Measurements from ENCODE around the gene CAPRIN2. TPM values are rescaled to one million over a fixed set of nuclear protein-coding genes. Genes with fewer than 3 reads are reported as not detected.
A peak's percentile ranks its signal among the peaks of the same experiment; 100 is the strongest.

CAPRIN2 gene
- total RNA-seq = 32.9 and 42.7 TPM in 2 replicates

DNA sequence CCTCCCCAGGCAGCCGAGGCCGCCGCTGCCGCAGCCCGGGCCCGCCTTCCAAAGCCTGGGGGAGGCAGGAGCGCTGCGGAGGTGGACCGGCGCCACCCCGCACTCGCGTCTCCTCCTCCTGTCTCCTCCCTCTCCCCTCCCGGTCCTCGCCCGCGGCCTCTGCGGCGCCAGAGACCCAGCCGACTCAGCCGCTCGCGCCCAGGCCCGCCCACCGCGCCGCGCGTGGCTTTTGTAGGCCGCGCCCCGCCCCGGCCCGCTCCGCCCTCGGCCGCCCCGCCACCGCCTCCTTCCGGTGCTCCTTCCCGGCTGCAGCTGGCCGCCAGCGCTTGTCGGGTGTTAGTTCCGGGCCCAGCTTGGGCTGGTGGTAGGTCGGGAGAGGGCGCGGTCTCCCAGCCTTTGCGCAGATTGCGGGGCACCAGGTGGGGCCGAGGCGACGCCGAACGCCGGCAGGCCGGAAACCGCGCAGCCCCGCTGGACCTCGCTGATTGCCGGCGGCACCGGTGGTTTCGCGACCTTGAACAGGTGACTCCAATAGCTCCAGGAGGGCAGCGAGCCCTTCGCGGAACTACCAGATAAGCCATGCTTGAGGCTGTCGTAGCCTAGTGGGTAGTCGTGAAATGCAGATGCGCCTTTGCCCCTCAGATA lies at the start of gene CAPRIN2:
CAPRIN2 (minus strand) TSS at position 202 of the 645 bp plus-strand sequence. CDS start 1,431 bp downstream, outside the sequence.
- Histone ChIP-seq H3K4me3 (ENCODE audit: insufficient read depth, low read length) (peak within 1 kb of the TSS; percentile 89), H3K79me2 (ENCODE audit: insufficient read depth, low read length) (peaks cover 44% of the 10 kb centered on the region), H3K27me3 (ENCODE audit: insufficient read depth, low read length) (no peaks in the 10 kb centered on the region), H4K20me1 (ENCODE audit: insufficient read depth, low read length) (peaks cover 14% of the 10 kb centered on the region), H3K36me3 (ENCODE audit: insufficient read depth, low read length) (peaks cover 6% of the 10 kb centered on the region), H3K4me2 (ENCODE audit: insufficient read depth, low read length) (peak within 1 kb of the TSS; percentile 99), H2AFZ (ENCODE audit: low read length) (peak within 1 kb of the TSS; percentile 98), H3K4me1 (ENCODE audit: insufficient read depth, low read length) (peaks cover 23% of the 10 kb centered on the region), H3K27ac (ENCODE audit: low read depth, low read length) (peak within 1 kb of the TSS; percentile 69), H3K9me3 (ENCODE audit: low read depth, low read length) (no peaks in the 10 kb centered on the region)
- TF ChIP-seq, protein P1, sequence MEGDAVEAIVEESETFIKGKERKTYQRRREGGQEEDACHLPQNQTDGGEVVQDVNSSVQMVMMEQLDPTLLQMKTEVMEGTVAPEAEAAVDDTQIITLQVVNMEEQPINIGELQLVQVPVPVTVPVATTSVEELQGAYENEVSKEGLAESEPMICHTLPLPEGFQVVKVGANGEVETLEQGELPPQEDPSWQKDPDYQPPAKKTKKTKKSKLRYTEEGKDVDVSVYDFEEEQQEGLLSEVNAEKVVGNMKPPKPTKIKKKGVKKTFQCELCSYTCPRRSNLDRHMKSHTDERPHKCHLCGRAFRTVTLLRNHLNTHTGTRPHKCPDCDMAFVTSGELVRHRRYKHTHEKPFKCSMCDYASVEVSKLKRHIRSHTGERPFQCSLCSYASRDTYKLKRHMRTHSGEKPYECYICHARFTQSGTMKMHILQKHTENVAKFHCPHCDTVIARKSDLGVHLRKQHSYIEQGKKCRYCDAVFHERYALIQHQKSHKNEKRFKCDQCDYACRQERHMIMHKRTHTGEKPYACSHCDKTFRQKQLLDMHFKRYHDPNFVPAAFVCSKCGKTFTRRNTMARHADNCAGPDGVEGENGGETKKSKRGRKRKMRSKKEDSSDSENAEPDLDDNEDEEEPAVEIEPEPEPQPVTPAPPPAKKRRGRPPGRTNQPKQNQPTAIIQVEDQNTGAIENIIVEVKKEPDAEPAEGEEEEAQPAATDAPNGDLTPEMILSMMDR (IDR thresholded peaks at IDR 0.05; ENCODE audit: extremely low read depth, low read depth, low read length) = no peak
- DNase-seq (ENCODE audit: insufficient read length, low spot score, missing footprints) = peak; percentile 98

DNA sequence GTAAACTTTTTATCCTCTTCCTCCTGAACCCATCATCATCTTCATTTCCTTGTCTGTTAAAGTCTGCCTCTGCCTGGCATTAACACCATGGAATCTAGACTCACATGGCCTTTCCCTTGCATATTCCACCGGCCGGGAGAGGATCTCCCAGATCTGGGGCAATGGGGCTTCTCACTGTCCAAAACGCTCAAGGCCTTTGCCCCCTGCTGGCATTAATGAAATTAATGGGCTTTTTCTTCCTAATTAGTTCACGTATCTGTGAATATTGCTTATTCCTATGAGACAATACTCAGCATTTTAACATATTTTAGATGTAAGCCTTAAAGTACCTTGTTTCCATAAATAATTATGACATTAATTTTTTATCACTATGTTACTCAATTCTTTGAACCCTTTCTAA lies 42.9 kb upstream of the CAPRIN2 start:
- Histone ChIP-seq H3K4me2 (ENCODE audit: insufficient read depth, low read length) (no peak overlapping the region), H3K9me3 (ENCODE audit: low read depth, low read length) (no peaks in the 10 kb centered on the region), H3K79me2 (ENCODE audit: insufficient read depth, low read length) (peaks cover 2% of the 10 kb centered on the region), H2AFZ (ENCODE audit: low read length) (no peak overlapping the region), H3K27me3 (ENCODE audit: insufficient read depth, low read length) (no peaks in the 10 kb centered on the region), H3K4me1 (ENCODE audit: insufficient read depth, low read length) (peaks cover 22% of the 10 kb centered on the region), H4K20me1 (ENCODE audit: insufficient read depth, low read length) (no peaks in the 10 kb centered on the region), H3K36me3 (ENCODE audit: insufficient read depth, low read length) (peaks cover 17% of the 10 kb centered on the region), H3K27ac (ENCODE audit: low read depth, low read length) (no peak overlapping the region), H3K4me3 (ENCODE audit: insufficient read depth, low read length) (no peak overlapping the region)
- TF ChIP-seq, protein P1 (IDR thresholded peaks at IDR 0.05; ENCODE audit: extremely low read depth, low read depth, low read length) = no peak
- no peak for DNase-seq (ENCODE audit: insufficient read length, low spot score, missing footprints)

- H3K4me3 ChIP-seq (ENCODE audit: insufficient read depth, low read length) = peak overlapping the region; percentile 81
- H2AFZ ChIP-seq (ENCODE audit: low read length) = peak overlapping the region; percentile 78
- H3K27ac ChIP-seq (ENCODE audit: low read depth, low read length) = peak overlapping the region; percentile 22
- H3K4me1 ChIP-seq (ENCODE audit: insufficient read depth, low read length) = peaks cover 29% of the 10 kb centered on the region
- H3K36me3 ChIP-seq (ENCODE audit: insufficient read depth, low read length) = peaks cover 14% of the 10 kb centered on the region
- no peaks in the 10 kb centered on the region for H4K20me1 ChIP-seq (ENCODE audit: insufficient read depth, low read length)
- no peaks in the 10 kb centered on the region for H3K27me3 ChIP-seq (ENCODE audit: insufficient read depth, low read length)
- peaks cover 2% of the 10 kb centered on the region for H3K79me2 ChIP-seq (ENCODE audit: insufficient read depth, low read length)
- no peak for DNase-seq (ENCODE audit: insufficient read length, low spot score, missing footprints)
- H3K4me2 ChIP-seq (ENCODE audit: insufficient read depth, low read length) = peak overlapping the region; percentile 79
- TF ChIP-seq, protein P1 (IDR thresholded peaks at IDR 0.05; ENCODE audit: extremely low read depth, low read depth, low read length) = no peak
- H3K9me3 ChIP-seq (ENCODE audit: low read depth, low read length) = no peaks in the 10 kb centered on the region
These were observed 42.2 kb upstream of the CAPRIN2 start for GRCh38 chr12:30796891-30797371.

DNA sequence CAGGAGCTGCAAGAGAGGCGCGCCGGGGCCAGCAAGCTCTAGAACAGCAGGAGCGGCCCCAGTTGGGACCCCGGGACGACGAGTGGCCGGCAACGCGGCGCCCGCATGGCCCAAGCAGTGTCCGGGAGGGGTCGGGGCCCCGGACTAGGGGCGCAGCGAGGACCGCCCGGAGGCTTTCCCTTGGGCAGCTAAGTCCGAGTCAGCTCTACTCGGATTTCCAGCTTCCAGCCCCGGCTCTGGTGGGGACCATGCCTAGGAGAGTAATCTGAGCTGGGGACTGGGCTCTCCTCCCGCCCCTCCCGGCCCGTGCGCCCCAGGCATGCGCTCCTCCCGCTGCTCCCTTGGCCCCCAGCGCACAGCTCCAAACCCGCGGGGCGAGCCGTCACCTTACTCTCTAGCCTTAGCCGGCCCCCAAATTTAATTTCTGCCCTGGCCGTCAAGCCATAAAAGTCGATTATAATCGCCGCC lies 41.6 kb upstream of the CAPRIN2 start:
- Histone ChIP-seq H3K27ac (ENCODE audit: low read depth, low read length) (peak overlapping the region; percentile 91), H3K4me1 (ENCODE audit: insufficient read depth, low read length) (peaks cover 29% of the 10 kb centered on the region), H3K79me2 (ENCODE audit: insufficient read depth, low read length) (peaks cover 2% of the 10 kb centered on the region), H3K9me3 (ENCODE audit: low read depth, low read length) (no peaks in the 10 kb centered on the region), H3K27me3 (ENCODE audit: insufficient read depth, low read length) (no peaks in the 10 kb centered on the region), H2AFZ (ENCODE audit: low read length) (peak overlapping the region; percentile 79), H4K20me1 (ENCODE audit: insufficient read depth, low read length) (no peaks in the 10 kb centered on the region), H3K4me2 (ENCODE audit: insufficient read depth, low read length) (peak overlapping the region; percentile 79), H3K36me3 (ENCODE audit: insufficient read depth, low read length) (peaks cover 14% of the 10 kb centered on the region), H3K4me3 (ENCODE audit: insufficient read depth, low read length) (peak overlapping the region; percentile 81)
- peak; percentile 90 for DNase-seq (ENCODE audit: insufficient read length, low spot score, missing footprints)
- TF ChIP-seq, protein P1 (IDR thresholded peaks at IDR 0.05; ENCODE audit: extremely low read depth, low read depth, low read length) = no peak

All from osteoblast (primary cell).